Measurements from ENCODE around the gene GLRA2. TPM values are rescaled to one million over a fixed set of nuclear protein-coding genes. Genes with fewer than 3 reads are reported as not detected.

GLRA2 gene
- total and polyA plus RNA-seq, 2 donors (not counting 1 experiment from before 2014, with no cell fraction given): not detected

DNA sequence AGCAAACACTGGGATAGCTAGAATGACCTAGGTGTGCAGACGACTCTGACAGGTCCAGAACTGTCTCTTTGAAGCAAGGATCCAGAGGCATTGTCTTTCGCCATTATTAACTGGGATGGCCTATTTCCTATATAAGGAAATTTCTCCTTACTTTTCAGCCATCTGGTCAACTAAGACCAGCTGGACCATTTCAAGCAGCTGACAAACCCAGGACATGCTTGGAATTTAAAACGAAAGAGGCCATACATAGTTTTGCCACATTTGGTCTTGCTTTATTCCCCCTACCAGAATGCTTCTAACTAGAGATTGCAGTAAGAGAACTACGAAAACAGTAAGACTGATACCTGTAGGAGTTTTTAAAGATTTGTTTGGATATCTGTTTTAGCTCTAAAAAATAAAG, 87.0 kb downstream of the GLRA2 start:
- no peak overlapping the region for H3K27ac ChIP-seq (ENCODE audit: low read length in 2 of 2)
- no peaks in the 10 kb centered on the region for H4K20me1 ChIP-seq (ENCODE audit: control insufficient read depth, insufficient read depth, low read length, poor library complexity, severe bottlenecking)
- ChIA-PET CTCF (no interaction called here), POLR2A (no interaction called here)
- H3K27me3 ChIP-seq (replicated peaks in 1 of 4; ENCODE audit: control extremely low read depth in 1 of 4, control insufficient read depth in 3 of 4, insufficient read depth in 4 of 4, low read length in 3 of 4): no peaks in the 10 kb centered on the region
- no peak overlapping the region for H3K27ac Mint-ChIP-seq
- no peaks in the 10 kb centered on the region for H3K9me3 ChIP-seq (ENCODE audit: control extremely low read depth in 1 of 3, control insufficient read depth in 2 of 3, insufficient read depth in 1 of 3, low read length in 2 of 3)
- H3K9me3 Mint-ChIP-seq (ENCODE audit: insufficient read depth): no peaks in the 10 kb centered on the region
- no peaks in the 10 kb centered on the region for H3K4me1 Mint-ChIP-seq
- no peak overlapping the region for H2AFZ ChIP-seq (ENCODE audit: insufficient read depth, low read depth, low read length, poor library complexity, severe bottlenecking)
- no peaks in the 10 kb centered on the region for H3K4me1 ChIP-seq (ENCODE audit: control insufficient read depth in 2 of 2, insufficient read depth in 2 of 2, low read length in 2 of 2)
- no peak for ATAC-seq (ENCODE audit: low read depth)
- no peak for DNase-seq
- no peak overlapping the region for H3K9ac ChIP-seq (ENCODE audit: low read length)
- H3K4me3 Mint-ChIP-seq: no peak overlapping the region
- H3K36me3 ChIP-seq (replicated peaks in 1 of 2; ENCODE audit: control extremely low read depth in 1 of 2, control insufficient read depth in 1 of 2, extremely low read depth in 1 of 2, insufficient read depth in 2 of 2, low read length in 1 of 2): no peaks in the 10 kb centered on the region
- TF ChIP-seq EZH2 (IDR thresholded peaks at IDR 0.05; ENCODE audit: borderline replicate concordance, insufficient read depth, low read depth, low read length, poor library complexity, severe bottlenecking) (no peak), CTCF (IDR thresholded peaks at IDR 0.05) (no peak)
- intact Hi-C loops (cut with micrococcal nuclease): no loop called here
- no peak overlapping the region for H3K4me2 ChIP-seq (replicated peaks; ENCODE audit: low read depth, low read length, poor library complexity, severe bottlenecking)
- H3K4me3 ChIP-seq (ENCODE audit: control extremely low read depth in 1 of 5, extremely low read depth in 1 of 5, insufficient read depth in 1 of 5, low read depth in 2 of 5, low read length in 4 of 5): no peak overlapping the region
- H3K79me2 ChIP-seq (ENCODE audit: control insufficient read depth, insufficient read depth, low read length): no peaks in the 10 kb centered on the region
- WGBS (ENCODE audit: insufficient coverage): 100% methylated on average over 1 of the region's 4 CpGs
- no peaks in the 10 kb centered on the region for H3K27me3 Mint-ChIP-seq

DNA sequence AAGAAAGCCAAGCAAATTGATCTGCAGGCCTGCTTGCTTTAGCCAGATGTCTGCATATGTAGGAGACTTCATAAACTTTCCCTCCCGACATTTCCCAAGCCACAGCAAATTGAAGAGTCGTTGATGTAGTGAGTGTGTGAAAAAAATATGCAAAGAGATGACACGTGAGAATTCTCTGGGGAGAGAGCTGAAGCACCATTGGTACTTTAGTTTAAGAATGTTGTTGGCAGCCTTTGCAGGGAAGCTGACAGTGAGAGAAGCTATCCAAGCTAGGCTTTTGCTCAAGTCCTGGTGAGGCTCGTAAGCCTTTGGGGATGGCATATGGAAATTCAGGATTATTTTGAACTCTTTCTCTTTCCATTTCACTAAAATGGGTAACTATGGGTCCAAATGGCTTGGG, 87.5 kb downstream of the GLRA2 start:
- H3K27me3 Mint-ChIP-seq: no peaks in the 10 kb centered on the region

More for the DNA sequence above, 87.5 kb downstream of the GLRA2 start:
- Histone ChIP-seq H2AFZ (ENCODE audit: insufficient read depth, low read depth, low read length, poor library complexity, severe bottlenecking) (no peak overlapping the region), H3K36me3 (replicated peaks in 1 of 2; ENCODE audit: control extremely low read depth in 1 of 2, control insufficient read depth in 1 of 2, extremely low read depth in 1 of 2, insufficient read depth in 2 of 2, low read length in 1 of 2) (no peaks in the 10 kb centered on the region), H3K4me2 (replicated peaks; ENCODE audit: low read depth, low read length, poor library complexity, severe bottlenecking) (no peak overlapping the region), H3K27ac (ENCODE audit: low read length in 2 of 2) (no peak overlapping the region), H3K4me3 (ENCODE audit: control extremely low read depth in 1 of 5, extremely low read depth in 1 of 5, insufficient read depth in 1 of 5, low read depth in 2 of 5, low read length in 4 of 5) (no peak overlapping the region), H4K20me1 (ENCODE audit: control insufficient read depth, insufficient read depth, low read length, poor library complexity, severe bottlenecking) (no peaks in the 10 kb centered on the region), H3K27me3 (replicated peaks in 1 of 4; ENCODE audit: control extremely low read depth in 1 of 4, control insufficient read depth in 3 of 4, insufficient read depth in 4 of 4, low read length in 3 of 4) (no peaks in the 10 kb centered on the region), H3K79me2 (ENCODE audit: control insufficient read depth, insufficient read depth, low read length) (no peaks in the 10 kb centered on the region), H3K4me1 (ENCODE audit: control insufficient read depth in 2 of 2, insufficient read depth in 2 of 2, low read length in 2 of 2) (no peaks in the 10 kb centered on the region), H3K9ac (ENCODE audit: low read length) (no peak overlapping the region), H3K9me3 (ENCODE audit: control extremely low read depth in 1 of 3, control insufficient read depth in 2 of 3, insufficient read depth in 1 of 3, low read length in 2 of 3) (no peaks in the 10 kb centered on the region)
- TF ChIP-seq CTCF (IDR thresholded peaks at IDR 0.05): no peak
- no peak for TF ChIP-seq EZH2 (IDR thresholded peaks at IDR 0.05; ENCODE audit: borderline replicate concordance, insufficient read depth, low read depth, low read length, poor library complexity, severe bottlenecking)
- WGBS (ENCODE audit: insufficient coverage): no CpG with 5 or more reads among the region's 4 CpGs
- no peaks in the 10 kb centered on the region for H3K4me1 Mint-ChIP-seq
- H3K27ac Mint-ChIP-seq: no peak overlapping the region
- no peaks in the 10 kb centered on the region for H3K9me3 Mint-ChIP-seq (ENCODE audit: insufficient read depth)
- DNase-seq (no peak), ATAC-seq (ENCODE audit: low read depth) (no peak)
- ChIA-PET POLR2A (no interaction called here), CTCF (no interaction called here)
- no peak overlapping the region for H3K4me3 Mint-ChIP-seq
- intact Hi-C loops (cut with micrococcal nuclease): no loop called here
